NCI-H510A treated with DMSO at 0.1 percent for 48 hours (cell line): ENCODE measurements around the gene CLEC4F.

Source experiments
- DNase-seq: peaks from one replicate; lab custom pipeline; 2025; lab: John Stamatoyannopoulos, UW

Gene CLEC4F

DNA sequence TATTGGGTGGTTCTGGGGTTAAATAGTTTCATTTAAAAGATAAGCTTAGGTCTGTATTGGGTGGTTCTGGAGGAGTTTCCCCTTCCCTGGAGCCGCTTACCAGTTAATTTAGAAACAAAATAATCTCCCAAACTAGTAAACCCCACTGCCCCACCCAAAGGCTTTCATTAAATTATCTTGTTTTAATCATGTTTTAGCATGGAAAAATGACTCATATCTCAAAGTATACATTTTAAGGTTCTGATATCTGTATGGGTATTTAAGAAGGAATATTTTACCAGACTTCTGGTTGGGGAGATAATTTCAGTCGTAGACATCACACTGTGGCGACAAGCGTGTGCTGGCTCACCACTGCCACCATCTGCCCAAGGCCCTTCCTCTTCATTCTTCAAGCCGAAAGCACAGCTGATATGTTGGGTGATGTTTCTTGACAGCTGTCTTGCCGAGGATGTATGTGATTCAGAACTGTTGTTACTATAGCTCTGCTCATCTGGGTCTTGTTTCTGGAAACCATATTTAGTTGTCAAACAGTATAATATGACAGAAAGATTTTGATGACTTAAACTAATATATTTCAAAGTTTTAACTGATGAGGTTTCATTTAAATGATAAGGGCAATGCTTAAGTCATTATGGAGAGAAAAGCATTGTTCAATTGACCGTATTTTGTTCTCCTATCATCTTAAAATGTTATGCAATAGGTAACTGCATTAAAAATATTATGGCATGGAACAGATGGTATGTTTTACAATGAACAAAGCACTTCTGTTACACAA lies 35.1 kb downstream of the CLEC4F start:
- DNase-seq, result peak; percentile 75

- no peak for DNase-seq
These were observed 36.1 kb downstream of the CLEC4F start for GRCh38 chr2:70784320-70784719.

GRCh38 chr2:70779911-70780545 lies 40.4 kb downstream of the CLEC4F start:
- no peak for DNase-seq

DNA sequence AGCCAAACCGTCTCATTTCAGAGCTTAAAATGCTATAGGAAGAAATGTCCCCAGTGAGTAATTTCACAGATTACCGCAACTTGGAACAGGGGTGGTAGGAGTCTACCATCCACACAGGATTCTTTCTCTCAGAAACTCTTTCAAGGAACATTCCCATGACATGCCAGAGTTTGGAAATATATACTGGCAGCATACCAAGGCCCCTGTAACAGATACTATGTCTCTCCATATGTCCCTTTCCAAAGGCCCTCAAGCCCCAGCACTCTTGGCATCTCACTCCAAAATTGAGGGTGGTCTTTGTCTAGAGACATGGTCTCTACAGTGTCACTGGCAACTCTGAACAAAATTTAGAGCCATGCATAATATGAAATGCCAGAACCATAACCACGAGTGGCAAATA lies 40.9 kb downstream of the CLEC4F start:
- DNase-seq, result no peak

- no peak for DNase-seq
These were observed 41.7 kb downstream of the CLEC4F start for GRCh38 chr2:70778676-70779075.

- DNase-seq, result no peak
These were observed 42.9 kb downstream of the CLEC4F start for GRCh38 chr2:70777450-70777849.

- no peak for DNase-seq
These were observed 44.1 kb downstream of the CLEC4F start for GRCh38 chr2:70776266-70776665.

DNA sequence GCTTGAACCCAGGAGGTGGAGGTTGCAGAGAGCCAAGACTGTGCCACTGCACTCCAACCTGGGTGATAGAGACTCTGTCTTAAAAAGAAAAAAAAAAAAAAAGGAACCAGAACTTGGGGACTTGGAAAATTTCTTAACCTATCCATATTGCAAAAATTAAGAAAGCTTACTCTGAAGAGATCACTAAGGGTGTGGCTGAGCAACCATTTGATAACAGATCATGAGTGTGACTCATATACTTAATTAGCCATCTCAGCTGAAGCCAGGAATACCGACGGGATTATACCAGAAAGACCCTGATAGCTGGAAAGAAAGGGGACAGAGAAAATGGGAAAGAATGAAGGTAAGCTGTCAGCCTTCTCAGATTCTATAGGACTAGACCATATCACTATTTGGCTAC lies 45.3 kb downstream of the CLEC4F start:
- DNase-seq, result no peak

DNA sequence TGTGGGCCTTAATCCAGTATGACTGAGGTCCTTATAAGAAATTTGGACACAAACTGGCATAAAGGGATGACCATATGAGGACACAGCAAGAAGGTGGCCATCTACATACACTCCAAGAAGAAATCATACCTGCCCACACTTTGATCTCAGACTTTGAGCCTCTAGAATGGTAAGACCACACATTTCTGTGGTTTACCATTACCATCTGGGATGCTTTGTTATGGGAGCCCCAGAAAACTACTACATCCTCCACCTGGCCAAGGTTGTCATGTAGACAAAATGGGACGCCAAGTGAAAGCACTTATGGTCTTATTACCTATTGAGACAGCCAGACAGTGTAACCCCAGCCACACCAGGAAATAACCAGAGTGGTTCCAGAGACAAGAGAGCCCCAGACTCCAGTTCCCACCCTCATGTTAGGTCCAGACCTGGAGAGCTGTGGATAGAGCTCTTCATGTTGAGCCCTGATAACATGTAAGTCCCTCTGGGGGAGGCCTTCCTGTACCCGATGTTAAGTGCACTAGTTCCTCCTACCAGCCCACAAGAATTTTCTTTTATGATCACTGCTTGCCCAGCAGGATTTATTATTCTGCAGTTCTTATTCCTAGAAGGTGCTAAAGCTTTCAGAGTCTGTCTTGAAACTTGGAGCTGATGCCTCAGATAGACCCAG lies 47.8 kb downstream of the CLEC4F start:
- no peak for DNase-seq

- no peak for DNase-seq
These were observed 49.0 kb downstream of the CLEC4F start for GRCh38 chr2:70771446-70771845.

DNA sequence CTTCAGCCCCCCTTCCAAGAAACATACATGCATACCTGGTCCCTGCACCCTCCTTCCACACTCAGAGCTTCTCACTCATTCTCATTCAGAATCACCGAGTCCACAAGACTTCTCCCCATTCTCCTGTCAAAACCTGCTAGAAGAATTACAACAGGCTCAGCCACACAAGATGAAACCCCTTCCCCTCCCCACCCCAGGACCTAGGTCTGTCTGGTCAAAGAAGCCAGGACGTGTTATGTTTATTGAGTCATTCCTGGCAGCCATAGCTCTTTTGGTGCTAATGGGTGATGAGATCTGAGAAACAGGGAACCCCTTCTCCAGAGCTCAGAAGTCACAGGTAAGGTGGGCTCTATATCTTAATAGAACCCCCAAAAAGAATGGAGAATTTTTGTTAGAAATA lies 50.9 kb downstream of the CLEC4F start:
- DNase-seq, result no peak

DNA sequence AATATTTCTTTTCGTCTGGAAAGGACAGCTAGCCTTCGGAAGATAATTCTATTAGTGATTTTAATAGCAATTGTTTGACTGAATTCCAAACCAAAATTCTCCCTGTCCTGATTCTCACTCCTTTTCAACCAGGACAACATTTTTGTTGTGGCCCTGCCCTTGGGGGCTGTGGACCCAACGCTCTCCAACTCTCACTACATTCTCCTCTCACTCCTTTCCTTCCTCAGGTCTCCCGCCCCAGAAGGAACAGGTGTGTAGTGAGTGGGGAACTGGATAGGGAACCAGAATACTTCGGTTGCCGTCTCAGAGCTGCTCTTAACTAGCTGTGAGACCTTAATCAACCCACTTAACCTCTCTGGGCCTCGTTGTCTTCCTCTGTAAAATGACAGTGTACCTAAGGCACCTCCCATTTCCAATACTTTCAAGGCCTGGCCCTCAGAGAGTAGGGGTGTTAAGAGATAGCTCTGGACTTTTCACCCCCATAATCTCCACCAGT lies 51.8 kb downstream of the CLEC4F start:
- no peak for DNase-seq

DNA sequence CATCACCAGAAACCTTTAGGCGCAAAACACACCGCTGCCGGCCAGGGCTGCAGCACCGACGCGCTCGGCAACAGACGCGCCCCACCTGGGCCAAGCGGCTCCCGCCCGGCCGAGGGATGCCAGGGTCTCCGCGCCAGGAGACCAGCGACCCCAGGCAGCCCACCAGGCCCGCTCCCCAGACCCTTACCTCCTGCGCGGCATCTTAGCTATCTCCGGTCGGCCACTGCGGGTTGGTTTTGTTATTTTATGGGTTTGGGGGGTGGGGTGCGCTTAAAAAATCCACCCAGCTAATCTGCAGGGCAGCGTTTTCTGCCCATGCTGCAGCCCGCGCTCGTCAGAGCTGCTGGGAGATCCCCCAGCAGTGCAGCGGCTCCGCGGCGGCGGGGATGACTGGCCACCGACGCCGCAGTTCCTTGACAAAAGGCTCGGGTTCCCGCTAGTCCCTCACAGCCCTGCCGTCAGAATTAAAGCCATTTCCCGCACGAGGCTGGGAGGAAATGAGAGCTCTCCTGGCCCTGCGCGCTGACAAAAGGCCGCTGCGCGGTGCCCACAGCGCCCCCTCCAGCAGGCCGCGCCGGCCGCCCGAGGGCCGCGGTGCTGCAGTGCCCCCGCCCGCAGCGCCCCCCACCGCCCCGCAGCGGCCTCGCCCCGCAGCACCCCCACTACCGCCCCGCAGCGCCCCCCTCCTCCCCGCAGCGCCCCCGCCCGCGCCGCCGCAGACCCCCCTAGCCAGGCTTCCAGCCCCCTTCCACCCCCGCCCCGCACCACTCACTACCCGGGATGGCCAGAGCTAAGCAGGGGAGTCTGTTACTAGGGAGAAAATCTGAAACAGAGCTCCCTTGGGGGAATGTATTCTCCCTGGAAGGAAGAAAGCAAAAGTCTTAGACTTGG lies 52.5 kb downstream of the CLEC4F start, which contains the start of gene ADD2:
TSS of gene ADD2 (minus strand) at position 502 of the 891 bp plus-strand sequence. CDS start 61,792 bp downstream, outside the sequence.
- peak; percentile 41 for DNase-seq

DNA sequence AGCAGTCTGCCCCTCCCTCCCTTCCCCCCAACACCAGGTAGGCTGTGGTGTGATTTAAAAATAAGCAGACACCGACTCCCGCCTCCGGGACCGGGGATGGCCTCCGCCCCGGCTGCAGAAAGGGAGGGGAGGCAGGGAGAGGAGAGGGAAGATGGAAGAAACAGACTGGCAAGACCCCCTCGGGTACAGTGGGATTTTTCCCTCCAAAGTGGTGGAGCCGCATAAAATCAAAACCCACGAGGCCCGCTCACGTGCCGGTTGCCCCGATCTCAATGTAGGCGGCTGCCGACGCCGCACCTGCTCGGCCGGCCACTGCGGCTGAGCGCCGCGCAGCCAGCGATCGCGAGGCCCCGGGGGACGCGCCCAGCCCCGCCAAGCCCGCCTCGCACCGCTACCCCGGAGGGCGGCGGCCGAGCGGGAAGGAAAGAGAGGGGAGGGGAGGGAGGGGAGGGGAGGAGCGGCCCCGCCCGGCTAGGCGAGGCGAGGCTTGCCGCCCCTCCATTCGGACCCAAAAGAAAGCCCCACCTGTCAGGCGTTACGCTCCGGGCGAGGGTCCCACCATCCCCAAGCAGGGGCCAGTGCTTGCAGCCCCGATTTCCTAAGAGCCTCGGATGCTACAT lies 53.2 kb downstream of the CLEC4F start:
- DNase-seq, result peak; percentile 33

DNA sequence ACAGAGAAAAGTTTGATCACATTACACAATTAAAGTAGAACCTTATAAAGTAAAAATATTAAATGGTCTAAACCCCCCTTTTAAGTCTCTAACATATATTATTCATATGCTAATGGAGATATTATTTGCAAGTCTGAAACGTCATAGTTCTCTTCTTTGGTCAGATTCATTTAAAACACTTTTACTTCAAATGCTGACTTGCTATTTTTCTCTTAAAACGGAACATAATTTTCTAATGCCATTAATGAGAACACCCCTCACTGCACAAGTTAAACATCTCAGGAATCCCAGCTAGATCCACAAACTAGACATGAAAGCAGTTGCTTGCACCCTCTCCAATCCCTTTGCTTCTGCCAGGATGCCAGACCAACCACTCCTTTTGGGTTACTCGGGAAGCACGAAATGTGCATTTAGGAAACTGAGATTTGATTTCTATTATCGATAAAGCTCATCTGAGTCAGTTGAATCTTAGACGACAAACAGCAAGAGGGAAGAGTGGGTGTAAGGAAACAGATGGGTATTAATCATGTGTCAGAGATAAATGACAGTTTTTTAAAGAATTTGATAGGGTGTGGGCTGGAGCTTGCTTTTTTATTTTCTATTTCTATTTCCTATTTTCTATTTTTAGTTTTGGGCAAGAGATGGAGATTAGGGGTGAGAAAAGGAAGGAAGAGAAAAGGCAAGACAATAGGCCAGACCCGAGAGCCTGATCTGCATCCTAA lies 53.9 kb downstream of the CLEC4F start:
- DNase-seq, result no peak

DNA sequence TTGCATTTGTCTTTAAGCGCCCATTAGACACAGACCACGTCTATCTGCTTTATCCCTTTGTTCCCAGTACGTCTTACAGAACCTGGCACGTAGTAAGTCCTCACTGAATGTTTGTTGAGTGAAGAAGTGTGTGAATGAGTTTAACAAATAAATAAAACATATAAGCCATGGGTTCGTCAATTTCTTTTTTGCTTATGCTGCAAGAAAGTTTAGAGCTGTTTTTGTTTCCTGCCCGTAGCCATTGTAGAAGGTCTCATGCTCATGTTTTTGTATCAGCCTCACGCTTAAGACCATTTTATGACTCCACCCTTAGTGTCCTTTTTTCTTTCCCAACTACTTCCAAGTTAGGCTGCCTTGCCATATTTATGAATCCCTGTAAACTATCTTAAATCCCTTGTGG lies 54.9 kb downstream of the CLEC4F start:
- no peak for DNase-seq

DNA sequence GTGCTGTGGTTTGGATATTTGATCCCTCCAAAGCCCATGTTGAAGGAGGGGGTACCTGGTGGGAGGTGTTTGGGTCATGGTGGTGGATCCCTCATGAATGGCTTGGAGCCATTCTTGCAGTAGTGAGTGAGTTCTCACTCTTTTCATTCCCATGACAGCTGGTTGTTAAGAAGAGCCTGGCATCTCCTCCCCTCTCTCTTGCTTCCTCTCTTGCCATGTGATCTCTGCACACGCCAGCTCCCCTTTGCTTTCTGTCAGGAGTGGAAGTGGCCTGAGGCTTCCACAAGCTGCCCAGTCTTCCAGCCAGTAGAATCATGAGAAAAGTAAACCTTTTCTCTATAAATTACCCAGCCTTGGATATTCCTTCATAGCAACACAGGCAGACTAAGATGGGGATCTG lies 61.0 kb downstream of the CLEC4F start:
- no peak for DNase-seq
